HG02759 (cell line): ENCODE measurements around the gene TRPC3.

Source experiments
- ATAC-seq: cut with Tn5 transposase; IDR thresholded peaks from one replicate; pipeline ENCODE4 v1.9.1; 2021; ENCODE audit warnings: mild to moderate bottlenecking, moderate library complexity; ENCODE audit not compliant: unreplicated experiment

The TRPC3 gene

GRCh38 chr4:121951521-121952110 is at the start of gene TRPC3:
Gene TRPC3, minus strand, starts transcription at chr4:121952060. Its CDS starts 380 bp downstream, at chr4:121951680.
- ATAC-seq = peak; percentile 51

DNA sequence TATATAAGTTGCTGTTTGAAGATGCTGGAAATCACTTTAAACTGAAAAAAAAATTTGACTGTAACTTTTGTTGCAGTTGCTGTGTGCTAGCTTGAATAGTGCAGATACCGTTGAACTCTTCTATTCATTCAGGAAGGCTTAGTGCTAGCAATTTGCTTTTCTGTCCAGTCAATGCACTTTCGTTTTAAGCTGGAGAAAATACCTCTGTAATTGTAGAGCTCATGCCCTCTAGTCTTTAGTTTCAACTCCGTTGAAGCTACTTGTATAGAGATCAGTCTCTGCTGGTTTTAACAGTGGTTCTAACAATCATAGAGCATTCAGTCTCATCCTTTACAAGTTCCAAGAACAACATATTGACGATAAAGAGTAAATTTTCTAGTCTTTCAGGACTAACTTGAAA is 49.0 kb upstream of the TRPC3 start:
- no peak for ATAC-seq

- no peak for ATAC-seq
These were observed 46.2 kb upstream of the TRPC3 start for GRCh38 chr4:121998024-121998423.

DNA sequence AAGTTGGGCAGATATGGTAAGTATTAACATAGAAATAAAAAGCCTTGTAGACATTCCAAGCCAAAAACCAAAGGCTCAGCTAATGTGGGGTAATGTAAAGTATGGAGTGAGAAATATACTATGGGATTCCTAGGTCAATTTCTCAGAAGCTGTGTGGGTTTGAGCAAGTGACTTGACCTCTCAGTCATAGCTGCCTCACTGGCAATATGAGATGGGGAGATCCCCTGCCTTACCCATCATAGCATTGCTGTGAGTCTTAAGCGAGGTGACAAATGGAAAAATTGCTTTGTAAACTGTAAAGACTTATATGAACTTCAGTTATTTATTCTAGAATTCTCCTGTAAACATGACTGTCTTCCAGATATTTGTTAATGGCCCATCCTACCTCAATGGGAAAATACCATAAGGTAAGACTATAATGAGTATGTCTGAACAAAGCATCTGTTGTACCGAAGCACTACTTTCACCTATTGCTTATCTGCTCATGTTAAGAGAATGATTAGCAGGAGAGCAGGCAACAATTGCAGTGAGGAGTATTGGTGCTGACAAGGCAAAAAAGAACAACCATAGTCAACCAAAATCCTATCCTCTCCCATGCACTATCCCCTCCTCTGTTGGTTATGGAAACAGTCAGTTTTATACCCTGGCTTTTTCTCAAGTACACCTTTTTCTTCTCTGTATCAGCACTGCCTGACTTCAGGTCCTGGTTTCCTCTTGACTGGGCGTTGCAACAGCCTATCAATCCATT is 44.1 kb upstream of the TRPC3 start:
- ATAC-seq = no peak

GRCh38 chr4:121991968-121992367 is 40.1 kb upstream of the TRPC3 start:
- ATAC-seq = no peak

DNA sequence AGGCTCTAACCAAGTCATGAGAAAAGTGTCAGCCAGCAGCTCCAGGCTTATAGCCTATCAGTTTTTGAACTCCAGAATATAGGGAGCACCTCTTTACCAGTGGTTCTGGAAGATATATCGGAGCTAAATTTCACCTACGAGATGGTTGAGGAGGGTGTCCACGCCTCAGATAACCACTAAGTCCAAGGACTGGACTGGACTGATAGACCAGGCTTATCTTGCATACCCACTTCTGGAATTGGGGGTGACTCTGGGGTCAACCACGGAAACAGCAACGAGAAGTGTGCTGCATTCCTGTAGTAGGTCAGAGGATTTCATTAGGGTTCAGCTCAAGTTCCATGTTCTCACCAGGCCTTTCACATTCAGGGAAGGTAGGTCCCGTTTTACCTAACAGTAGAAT is 38.6 kb upstream of the TRPC3 start:
- no peak for ATAC-seq

DNA sequence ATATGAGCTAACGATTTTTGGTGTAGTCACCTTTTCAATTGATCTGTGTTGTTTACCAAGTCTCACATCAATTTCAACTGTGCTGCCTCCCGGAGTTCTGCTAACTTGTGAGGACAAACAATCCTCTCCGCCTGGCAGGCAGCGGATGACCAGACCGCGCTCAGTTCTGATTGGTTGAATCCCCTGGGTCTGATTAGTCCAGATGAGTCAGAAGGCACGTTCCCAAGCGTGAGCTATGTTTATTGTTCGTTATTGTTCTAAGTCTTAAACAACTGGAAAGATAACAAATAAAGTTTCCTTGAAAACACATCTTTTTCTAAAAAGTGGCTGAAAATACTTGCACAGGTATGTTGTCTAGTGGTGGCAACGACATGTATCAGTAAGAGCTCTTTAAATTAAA is 37.9 kb upstream of the TRPC3 start:
- no peak for ATAC-seq

DNA sequence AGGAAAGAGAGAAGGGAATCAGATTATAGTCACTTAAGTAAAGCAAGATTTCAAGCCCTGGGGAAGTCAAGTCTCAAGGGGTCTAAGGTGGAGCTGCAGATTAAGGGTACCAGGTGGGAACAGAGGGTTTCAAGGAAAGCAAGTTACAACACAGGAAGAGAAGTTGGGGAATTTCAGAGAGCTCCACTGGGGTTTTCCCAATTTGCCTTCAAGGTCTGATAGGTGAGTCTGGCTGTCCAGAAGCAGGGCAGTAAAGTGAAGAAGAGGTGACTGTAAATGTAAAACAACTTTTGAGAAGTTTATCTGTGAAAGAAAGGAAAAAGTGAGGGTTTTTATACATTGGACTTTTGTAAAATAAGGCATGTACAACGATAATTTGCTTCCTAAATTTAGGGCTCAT is 37.1 kb upstream of the TRPC3 start:
- no peak for ATAC-seq

GRCh38 chr4:121980643-121981042 is 28.8 kb upstream of the TRPC3 start:
- no peak for ATAC-seq

DNA sequence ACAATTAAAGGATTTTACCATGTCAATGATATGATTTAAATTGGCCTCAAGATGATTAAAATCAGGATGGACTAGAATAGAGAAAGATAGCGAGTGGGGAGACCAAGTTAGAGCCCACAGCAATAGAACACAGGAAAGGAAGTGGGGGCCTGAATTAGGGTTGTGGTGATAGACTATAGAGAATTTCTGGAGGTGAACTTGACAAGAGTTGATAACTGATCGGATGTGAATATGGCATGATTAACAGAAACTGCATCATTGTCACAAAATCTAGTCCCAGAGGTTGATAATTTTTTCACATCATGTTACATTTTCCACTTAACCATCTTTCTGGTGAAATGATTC is 26.3 kb upstream of the TRPC3 start:
- ATAC-seq = peak; percentile 44

DNA sequence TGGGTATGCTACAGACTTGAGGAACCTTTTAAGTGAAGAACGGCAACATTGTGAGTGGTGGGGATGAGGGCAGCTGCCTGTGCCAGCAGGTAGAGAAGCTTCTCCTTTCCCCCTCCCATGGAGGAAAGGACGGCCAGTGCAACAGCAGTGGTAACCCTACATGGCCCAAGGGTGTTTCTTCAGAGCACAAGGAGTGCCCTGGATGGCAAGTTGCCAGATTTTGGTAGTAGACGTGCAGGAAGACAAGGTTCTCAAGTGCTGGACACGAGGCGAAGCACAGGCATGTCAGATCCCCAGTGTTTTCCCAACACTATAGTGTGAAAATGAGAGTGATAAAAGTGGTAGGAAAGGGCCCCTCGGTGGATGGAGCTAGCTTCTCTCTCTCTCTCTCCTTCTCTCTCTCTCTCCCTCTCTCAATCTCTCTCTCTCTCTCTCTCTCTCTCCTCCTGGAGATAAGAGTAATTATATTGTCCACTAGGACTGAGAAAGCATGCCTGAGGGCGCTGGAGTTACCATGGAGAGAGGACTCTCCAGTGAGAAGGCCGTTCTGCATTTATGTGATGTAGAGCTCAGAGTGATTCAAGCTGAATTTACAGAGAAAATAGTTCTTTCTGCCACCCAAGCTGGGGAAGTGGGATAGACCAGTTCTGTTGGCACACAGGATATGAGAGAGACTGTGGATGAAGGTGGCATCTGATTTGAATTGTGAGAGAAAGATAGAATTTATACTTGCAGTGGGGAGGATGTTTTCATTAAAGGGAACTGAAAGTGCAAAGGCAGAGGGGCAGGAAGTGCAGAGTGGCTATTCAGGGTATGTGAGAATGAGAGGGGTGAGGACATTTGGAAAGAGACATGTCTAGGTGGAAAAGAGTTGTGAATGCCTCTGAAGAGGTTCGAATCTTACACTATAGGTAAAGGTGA is 25.7 kb upstream of the TRPC3 start:
- ATAC-seq = peak; percentile 91

DNA sequence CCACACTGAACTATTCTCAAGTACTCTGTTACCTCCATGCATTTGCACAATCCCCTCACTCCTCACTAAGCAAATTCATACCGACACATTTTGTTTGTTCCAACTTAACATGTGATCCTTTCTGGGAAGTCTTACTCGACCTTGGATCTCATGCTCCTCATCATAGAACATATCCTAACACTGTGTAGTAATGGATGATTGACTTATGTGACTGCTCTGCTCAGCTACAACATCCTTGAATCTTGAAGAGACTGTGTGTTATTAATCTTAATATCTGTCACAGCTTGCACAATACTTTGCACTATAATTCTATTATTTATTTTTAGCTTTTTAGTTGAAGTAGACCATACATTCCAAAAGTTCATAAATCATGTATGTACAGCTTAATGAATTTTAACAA is 23.9 kb upstream of the TRPC3 start:
- no peak for ATAC-seq

DNA sequence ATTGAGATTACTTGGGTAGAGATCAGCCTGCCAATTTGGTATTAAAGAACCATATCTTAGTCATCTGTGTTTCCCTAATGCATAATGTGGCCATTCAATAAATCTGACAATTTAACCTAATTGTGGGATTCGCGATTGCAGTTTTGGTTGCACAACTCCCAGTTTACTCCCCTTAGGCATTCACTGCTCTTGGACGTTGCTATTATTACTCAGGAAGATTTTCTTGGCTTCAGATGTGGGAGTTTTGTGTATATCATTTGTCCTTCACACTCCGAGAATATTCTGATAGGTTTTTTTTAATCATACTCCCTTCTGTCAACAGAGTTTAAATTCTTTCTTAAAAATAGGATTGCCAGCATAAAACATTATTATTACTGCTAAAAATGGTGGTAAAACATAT is 22.0 kb upstream of the TRPC3 start:
- no peak for ATAC-seq

DNA sequence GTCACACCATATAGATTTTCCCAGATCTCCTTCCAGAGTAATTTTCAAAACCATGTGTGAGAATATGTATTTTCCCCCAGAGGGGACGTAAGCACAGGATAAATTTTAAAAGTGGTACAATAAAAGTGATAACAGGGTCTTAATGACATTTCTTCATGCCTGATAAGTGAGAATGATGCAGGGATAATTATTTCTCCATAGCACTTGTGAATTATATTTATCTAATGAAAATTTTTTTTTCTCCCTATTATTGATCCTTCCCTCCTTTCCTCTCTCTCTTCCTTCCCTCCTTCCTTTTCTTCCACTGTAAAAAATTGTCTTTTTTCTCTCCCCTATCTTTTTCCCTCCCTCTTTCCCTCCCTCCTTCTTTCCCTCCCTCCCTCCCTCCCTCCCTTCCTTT is 17.0 kb upstream of the TRPC3 start:
- ATAC-seq = no peak

GRCh38 chr4:121964958-121965357 is 13.1 kb upstream of the TRPC3 start:
- ATAC-seq = no peak

GRCh38 chr4:121960818-121961217 is 9.0 kb upstream of the TRPC3 start:
- no peak for ATAC-seq

DNA sequence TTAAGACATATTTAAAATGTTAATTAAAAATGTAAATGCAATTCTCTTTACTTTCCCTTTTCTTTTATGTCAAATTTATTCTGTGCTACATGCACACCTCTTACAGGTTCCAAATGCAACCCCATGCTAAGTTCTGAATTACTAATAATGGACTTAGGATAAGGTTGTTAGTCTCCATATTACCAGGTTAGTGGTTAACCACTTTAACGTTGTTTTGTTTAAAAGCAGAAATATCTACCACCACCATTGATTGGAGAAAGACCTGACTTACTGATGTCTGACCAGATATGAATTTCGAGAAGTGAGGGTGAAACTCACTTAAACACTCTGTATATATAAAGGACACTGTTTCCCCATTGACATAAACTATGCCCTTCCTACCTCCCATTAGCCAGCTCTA is 6.9 kb upstream of the TRPC3 start:
- ATAC-seq = no peak

GRCh38 chr4:121957266-121957665 is 5.4 kb upstream of the TRPC3 start:
- no peak for ATAC-seq

- no peak for ATAC-seq
These were observed 2.0 kb upstream of the TRPC3 start for GRCh38 chr4:121953860-121954259.

DNA sequence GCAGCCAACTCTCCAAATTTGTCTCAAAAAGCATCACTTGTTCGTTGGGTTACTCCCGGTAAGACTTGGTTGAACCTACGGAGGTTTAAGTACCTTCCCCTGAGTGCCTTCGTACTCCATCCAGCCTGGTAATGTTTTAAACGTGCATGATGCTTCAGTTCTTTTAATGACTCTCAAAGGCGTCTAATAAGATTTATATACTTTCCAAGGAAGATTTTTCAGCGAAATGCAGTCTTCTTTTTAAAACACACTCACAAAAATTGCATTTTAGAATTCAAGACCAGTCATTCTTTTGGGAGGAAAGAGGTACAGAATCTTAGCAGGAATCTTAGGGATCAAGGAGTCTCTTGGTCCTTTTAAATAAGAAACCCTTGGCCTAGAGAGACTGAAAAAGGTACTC is 430 bp upstream of the TRPC3 start:
- no peak for ATAC-seq

DNA sequence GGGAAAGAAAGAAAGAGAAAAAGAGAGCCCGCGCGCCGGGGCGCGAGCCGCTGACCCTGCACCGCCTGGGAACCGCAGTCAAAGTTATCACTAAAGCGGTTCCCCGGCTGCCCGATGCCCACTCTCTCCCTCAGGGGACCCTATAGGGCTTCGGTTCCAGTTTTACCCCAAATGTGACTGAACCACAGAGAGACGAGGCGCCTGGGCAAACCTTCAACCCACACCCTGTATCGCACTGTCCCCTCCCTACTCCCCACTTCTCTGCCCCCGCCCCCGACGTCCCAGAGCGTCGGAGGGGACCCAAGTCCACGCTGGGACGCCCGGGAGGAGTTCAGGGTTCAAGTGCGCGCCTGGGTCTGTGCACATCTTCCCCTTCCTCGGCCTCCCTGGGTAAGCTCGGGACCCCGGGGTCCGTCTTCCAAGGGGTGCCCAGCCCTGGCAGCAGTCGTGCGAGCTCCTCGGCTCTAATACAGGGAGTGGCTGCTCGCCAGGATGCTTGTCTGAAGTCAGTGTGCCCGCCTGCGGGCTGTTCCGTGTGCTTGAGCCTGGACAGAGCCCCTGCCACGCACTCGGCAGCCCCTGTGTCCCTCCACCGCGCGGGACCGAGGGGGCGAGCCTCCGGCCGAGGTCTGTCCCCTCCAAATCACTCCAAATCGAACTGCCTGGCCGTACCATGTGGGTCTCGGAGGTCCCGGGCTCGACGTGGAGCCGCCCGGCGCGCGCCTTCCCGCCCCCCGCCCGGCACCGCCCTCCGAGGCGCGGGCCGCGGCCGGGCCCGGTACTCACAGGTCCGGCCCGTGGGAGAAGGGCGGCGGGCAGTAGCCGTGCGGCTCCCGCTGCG is 960 bp downstream of the TRPC3 start:
- peak; percentile 28 for ATAC-seq
